Measurements from ENCODE around the gene MEX3D. TPM values are rescaled to one million over a fixed set of nuclear protein-coding genes. Genes with fewer than 3 reads are reported as not detected.

The MEX3D gene
- total RNA-seq (2021) (55.6 and 63.7 TPM in 2 replicates), Bru-seq, nascent RNA (percentile 59 among the genes with signal in this experiment), BruChase-seq, experiment 1, labeled RNA remaining after a 2-hour chase (percentile 63 among the genes with signal in this experiment), BruChase-seq, experiment 2, labeled RNA remaining after a 6-hour chase (percentile 91 among the genes with signal in this experiment)
- long read RNA-seq, partial matches to known transcripts = 5 of 5 reads
- long read RNA-seq, other reads (novel, unspliced or antisense) = 0 of 5 reads

- Histone ChIP-seq H3K79me2 (ENCODE audit: low read depth) (0 out of 2 replicates have a peak, but pooled peaks cover 8% of the 10 kb centered on the region), H3K36me3 (ENCODE audit: low read depth) (no peaks in the 10 kb centered on the region), H3K27me3 (ENCODE audit: insufficient read depth, low read depth) (no peaks in the 10 kb centered on the region), H3K9me2 (ENCODE audit: insufficient read depth) (no peaks in the 10 kb centered on the region), H3K4me1 (replicated peaks; ENCODE audit: insufficient read depth) (peaks cover 4% of the 10 kb centered on the region; the same call in 1 of the 2 replicates), H3K4me3 (peak within 1 kb of the TSS; percentile 55; the same call in 1 of the 2 replicates), H3K4me2 (peak within 1 kb of the TSS; percentile 73), H3K27ac (no peak within 1 kb of the TSS), H4K20me1 (ENCODE audit: insufficient read depth) (peaks cover 4% of the 10 kb centered on the region; the same call in 1 of the 2 replicates), H2AFZ (no peak within 1 kb of the TSS), H3K9me3 (ENCODE audit: insufficient read depth, low read depth) (no peaks in the 10 kb centered on the region), H3F3A (ENCODE audit: insufficient read depth, low read depth) (peaks cover 5% of the 10 kb centered on the region; the same call in 1 of the 2 replicates)
- no peak for TF ChIP-seq EZH2 (IDR thresholded peaks at IDR 0.05; ENCODE audit: low read depth)
- no peak for TF ChIP-seq CTCF (conservative IDR thresholded peaks at IDR 0.05)
- ChIA-PET CTCF (no interaction called here), POLR2A (ENCODE audit: unreplicated experiment) (interaction anchor here (0.7 kb wide), 1 partner anchor 77 kb away, joined by 9 read pairs; no protein-coding TSS in a partner anchor)
- intact Hi-C loops (cut with micrococcal nuclease; ENCODE audit: unreplicated experiment) = no loop called here
- BruUV-seq (replicated peaks) = no TSS peak
- peak in 1 of 2 experiments; percentile 73 for DNase-seq
Observed at GRCh38 chr19:1568320-1569019, at the start of gene MEX3D. MEX3D (minus strand) TSS chr19:1568325; CDS start chr19:1568058, 267 bp downstream.

- no TSS peak for BruUV-seq (replicated peaks)
- Histone ChIP-seq H3K79me2 (ENCODE audit: low read depth) (no peaks in the 10 kb centered on the region), H3K9me2 (ENCODE audit: insufficient read depth) (no peaks in the 10 kb centered on the region), H2AFZ (no peak overlapping the region), H3F3A (ENCODE audit: insufficient read depth, low read depth) (no peaks in the 10 kb centered on the region), H3K27me3 (ENCODE audit: insufficient read depth, low read depth) (no peaks in the 10 kb centered on the region), H3K9me3 (ENCODE audit: insufficient read depth, low read depth) (no peaks in the 10 kb centered on the region), H4K20me1 (ENCODE audit: insufficient read depth) (no peaks in the 10 kb centered on the region), H3K4me1 (replicated peaks; ENCODE audit: insufficient read depth) (no peaks in the 10 kb centered on the region), H3K36me3 (ENCODE audit: low read depth) (no peaks in the 10 kb centered on the region), H3K4me2 (no peak overlapping the region), H3K27ac (no peak overlapping the region), H3K4me3 (no peak overlapping the region)
- intact Hi-C loops (cut with micrococcal nuclease; ENCODE audit: unreplicated experiment) = no loop called here
- ChIA-PET POLR2A (ENCODE audit: unreplicated experiment) (no interaction called here), CTCF (no interaction called here)
- TF ChIP-seq EZH2 (IDR thresholded peaks at IDR 0.05; ENCODE audit: low read depth) (no peak), CTCF (conservative IDR thresholded peaks at IDR 0.05) (no peak)
- no peak for DNase-seq
Observed at GRCh38 chr19:1616875-1617274, 48.8 kb upstream of the MEX3D start.

- Histone ChIP-seq H3K27ac (no peak overlapping the region), H3K79me2 (ENCODE audit: low read depth) (no peaks in the 10 kb centered on the region), H3K9me2 (ENCODE audit: insufficient read depth) (no peaks in the 10 kb centered on the region), H3K9me3 (ENCODE audit: insufficient read depth, low read depth) (no peaks in the 10 kb centered on the region), H3F3A (ENCODE audit: insufficient read depth, low read depth) (no peaks in the 10 kb centered on the region), H3K4me2 (no peak overlapping the region), H2AFZ (no peak overlapping the region), H3K36me3 (ENCODE audit: low read depth) (no peaks in the 10 kb centered on the region), H3K4me3 (no peak overlapping the region), H3K27me3 (ENCODE audit: insufficient read depth, low read depth) (no peaks in the 10 kb centered on the region), H3K4me1 (replicated peaks; ENCODE audit: insufficient read depth) (no peaks in the 10 kb centered on the region), H4K20me1 (ENCODE audit: insufficient read depth) (no peaks in the 10 kb centered on the region)
- POLR2A ChIA-PET (ENCODE audit: unreplicated experiment) = no interaction called here
- TF ChIP-seq CTCF (conservative IDR thresholded peaks at IDR 0.05) (no peak), EZH2 (IDR thresholded peaks at IDR 0.05; ENCODE audit: low read depth) (no peak)
- no peak for DNase-seq
- intact Hi-C loops (cut with micrococcal nuclease; ENCODE audit: unreplicated experiment) = no loop called here
- BruUV-seq (replicated peaks) = no TSS peak
- CTCF ChIA-PET = no interaction called here
Observed at GRCh38 chr19:1616396-1616795, 48.3 kb upstream of the MEX3D start.

All from PC-9 (cell line).